Lower leg skin (tissue), 4 donors: ENCODE results near the gene FOXK1. TPM values are rescaled to one million over a fixed set of nuclear protein-coding genes. Genes with fewer than 3 reads are reported as not detected.

Experiments used
- DNase-seq, 2 donors: peaks; one replicate each; pipeline ENCODE4 v3.0.0-alpha.2; 2019; ENCODE audit warnings: low spot score in 2 of 2
- H3K4me3 ChIP-seq: fragments of 200-600 bp; sonication (generic); 2 replicates; pipeline ENCODE4 v1.5.1; 2017; ENCODE audit warnings: mild to moderate bottlenecking, low read depth; ENCODE audit not compliant: poor library complexity, severe bottlenecking
- POLR2A ChIP-seq, 2 donors: fragments of 450-650 bp; IDR thresholded peaks; one replicate each; pipeline ENCODE4 v1.6.1; 2016 to 2017; ENCODE audit warnings: antibody characterized with exemption in 2 of 2, mild to moderate bottlenecking in 1 of 2, moderate library complexity in 1 of 2
- WGBS, 2 donors: methylation state at CpG; one replicate each; pipeline ENCODE4 v1.1.5; 2018; 5-methylcytosine and 5-hydroxymethylcytosine counted together
- intact Hi-C: fragments of 100-400 bp; cut with DNase I; formaldehyde crosslinking; loops from one replicate; pipeline ENCODE4 v1.15.0; 2023; ENCODE audit warnings: low total_unique reads
- total RNA-seq, 4 donors: library from RNA; depleted of rRNA; stranded (reverse); fragments of >200 nt; gene quantifications; one replicate each; pipeline ENCODE4 v1.1.0, GENCODE V29; 2016
- TF ChIP-seq, protein P1 (sequence below), 3 donors: fragments of 450-650 bp; IDR thresholded peaks; one replicate each; pipeline ENCODE4 v1.5.1; 2016; ENCODE audit warnings: antibody characterized with exemption in 3 of 3, mild to moderate bottlenecking in 3 of 3, moderate library complexity in 2 of 3

Gene FOXK1
- total RNA-seq, 4 donors from 2014 or later, result 22.0 to 41.3 (median 30.3) TPM

DNA sequence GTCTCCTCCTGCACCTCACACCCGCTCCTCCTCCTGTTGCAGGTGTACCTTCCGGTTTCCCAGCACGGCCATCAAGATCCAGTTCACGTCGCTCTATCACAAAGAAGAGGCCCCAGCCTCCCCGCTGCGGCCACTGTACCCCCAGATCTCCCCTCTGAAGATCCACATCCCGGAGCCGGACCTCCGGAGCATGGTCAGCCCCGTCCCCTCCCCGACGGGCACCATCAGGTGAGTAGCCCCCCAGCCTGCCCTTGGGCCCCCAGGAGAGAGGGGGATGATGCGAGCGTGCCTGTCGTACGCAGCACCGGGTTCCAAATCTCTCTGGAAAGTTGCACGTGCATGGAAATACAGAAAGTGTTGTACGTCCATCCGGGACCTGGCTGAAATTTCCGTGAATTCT, 58.7 kb downstream of the FOXK1 start:
- no peak for TF ChIP-seq POLR2A (IDR thresholded peaks at IDR 0.05)
- TF ChIP-seq, protein P1, sequence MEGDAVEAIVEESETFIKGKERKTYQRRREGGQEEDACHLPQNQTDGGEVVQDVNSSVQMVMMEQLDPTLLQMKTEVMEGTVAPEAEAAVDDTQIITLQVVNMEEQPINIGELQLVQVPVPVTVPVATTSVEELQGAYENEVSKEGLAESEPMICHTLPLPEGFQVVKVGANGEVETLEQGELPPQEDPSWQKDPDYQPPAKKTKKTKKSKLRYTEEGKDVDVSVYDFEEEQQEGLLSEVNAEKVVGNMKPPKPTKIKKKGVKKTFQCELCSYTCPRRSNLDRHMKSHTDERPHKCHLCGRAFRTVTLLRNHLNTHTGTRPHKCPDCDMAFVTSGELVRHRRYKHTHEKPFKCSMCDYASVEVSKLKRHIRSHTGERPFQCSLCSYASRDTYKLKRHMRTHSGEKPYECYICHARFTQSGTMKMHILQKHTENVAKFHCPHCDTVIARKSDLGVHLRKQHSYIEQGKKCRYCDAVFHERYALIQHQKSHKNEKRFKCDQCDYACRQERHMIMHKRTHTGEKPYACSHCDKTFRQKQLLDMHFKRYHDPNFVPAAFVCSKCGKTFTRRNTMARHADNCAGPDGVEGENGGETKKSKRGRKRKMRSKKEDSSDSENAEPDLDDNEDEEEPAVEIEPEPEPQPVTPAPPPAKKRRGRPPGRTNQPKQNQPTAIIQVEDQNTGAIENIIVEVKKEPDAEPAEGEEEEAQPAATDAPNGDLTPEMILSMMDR (IDR thresholded peaks at IDR 0.05), result no peak
- no peak for DNase-seq
- 95 to 97% methylated on average over 21 to 22 of the region's 22 CpGs for WGBS, 2 donors
- intact Hi-C loops, result no loop called here
- no peak overlapping the region for H3K4me3 ChIP-seq

DNA sequence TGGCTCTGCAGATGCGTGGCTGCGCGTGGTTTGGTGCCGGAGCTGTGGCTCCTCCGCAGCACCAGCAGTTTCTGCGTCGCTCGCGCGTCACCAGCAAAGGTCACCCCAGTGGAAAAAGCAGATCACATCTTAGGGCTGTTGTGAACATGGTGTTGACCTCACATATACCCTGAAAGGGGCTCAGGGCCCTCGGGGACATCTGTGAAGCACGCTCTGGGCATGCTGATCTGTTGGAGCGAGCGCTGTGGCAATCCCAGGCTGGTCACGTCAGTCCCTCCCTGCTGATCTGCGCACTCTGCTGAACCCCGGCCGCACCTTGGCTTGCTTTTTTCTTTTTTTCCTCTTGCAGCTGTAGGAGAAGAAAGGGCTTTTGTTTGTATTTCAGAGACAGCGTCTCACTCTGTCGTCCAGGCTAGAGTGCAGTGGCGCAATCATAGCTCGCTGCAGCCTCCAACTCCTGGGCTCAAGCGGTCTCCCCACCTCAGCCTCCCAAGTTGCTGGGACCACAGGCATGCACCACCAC, 60.0 kb downstream of the FOXK1 start:
- 91 to 92% methylated on average over 23 of the region's 23 CpGs for WGBS, 2 donors
- TF ChIP-seq POLR2A (IDR thresholded peaks at IDR 0.05), result no peak
- TF ChIP-seq, protein P1 (IDR thresholded peaks at IDR 0.05), result no peak
- DNase-seq, result no peak
- intact Hi-C loops, result no loop called here
- no peak overlapping the region for H3K4me3 ChIP-seq

DNA sequence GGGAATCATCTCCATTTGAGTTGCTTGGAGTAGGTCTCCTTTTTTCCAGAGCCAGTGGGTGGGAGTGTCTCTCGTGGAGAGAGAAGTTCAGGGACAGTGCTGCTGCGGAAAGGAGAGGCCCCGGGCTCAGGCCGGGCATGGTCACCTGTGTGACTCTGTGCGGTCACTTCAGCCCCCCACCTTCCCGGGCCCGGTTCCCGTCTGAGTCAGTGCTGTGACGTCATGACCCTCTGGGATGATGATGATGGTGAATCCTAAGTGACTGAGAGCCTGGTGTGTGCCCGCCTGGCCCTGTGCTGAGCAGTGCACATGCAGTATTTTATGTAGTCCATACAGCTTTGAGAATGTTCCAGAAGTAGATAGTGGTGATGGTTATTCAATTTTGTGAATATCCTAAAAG, 60.8 kb downstream of the FOXK1 start:
- 90 to 94% methylated on average over 8 to 10 of the region's 10 CpGs for WGBS, 2 donors
- DNase-seq, result no peak
- intact Hi-C loops, result no loop called here
- TF ChIP-seq, protein P1 (IDR thresholded peaks at IDR 0.05), result no peak
- no peak for TF ChIP-seq POLR2A (IDR thresholded peaks at IDR 0.05)
- H3K4me3 ChIP-seq, result no peak overlapping the region

DNA sequence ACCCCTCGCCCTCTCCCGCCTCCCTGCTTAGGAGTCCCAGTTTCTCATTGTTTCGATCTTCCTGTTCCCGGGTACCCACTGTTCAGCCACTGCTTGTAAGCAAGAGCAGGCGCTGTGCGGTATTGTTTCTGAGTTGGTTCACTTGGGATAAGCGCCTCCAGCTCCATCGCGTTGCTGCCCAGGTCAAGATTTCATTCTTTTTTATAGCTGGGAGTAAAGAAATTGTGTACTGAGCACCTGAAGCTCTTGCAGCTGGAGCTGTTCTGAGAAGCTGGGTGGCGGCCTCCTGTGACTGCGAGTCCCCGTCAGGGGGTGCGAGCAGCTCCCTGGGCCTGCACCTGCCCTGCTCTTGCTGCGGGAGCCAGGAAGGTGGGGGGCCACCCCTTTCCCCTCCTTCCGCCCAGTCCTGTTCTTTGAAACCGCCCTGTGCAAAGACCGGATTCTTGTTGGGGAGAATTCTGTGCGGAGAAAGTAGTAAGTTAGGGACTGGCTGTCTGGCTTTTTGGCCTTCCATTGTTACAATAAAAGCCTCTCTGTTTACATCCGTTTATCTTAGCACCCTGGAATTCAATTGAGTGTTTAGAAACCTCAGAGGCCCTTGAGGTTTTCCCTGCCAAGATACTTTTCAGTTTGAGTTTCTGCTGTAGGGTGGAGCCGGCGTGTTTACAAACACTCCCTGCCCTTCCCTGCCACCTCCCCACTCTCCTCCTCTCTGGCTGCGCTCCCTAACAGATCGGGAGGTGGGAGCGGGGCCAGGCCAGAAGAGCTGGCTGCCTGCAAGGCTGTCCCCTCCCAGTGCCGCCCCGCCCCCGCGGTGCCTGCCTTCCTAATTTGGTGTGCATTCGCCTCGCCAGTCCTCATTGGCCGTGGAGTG, 62.5 kb downstream of the FOXK1 start:
- DNase-seq, result peak; percentile 99 to 100
- WGBS, 2 donors, result 13 to 16% methylated on average over 30 to 31 of the region's 31 CpGs
- no peak overlapping the region for H3K4me3 ChIP-seq
- intact Hi-C loops, result no loop called here
- TF ChIP-seq POLR2A (IDR thresholded peaks at IDR 0.05), result no peak
- TF ChIP-seq, protein P1 (IDR thresholded peaks at IDR 0.05), result no peak

DNA sequence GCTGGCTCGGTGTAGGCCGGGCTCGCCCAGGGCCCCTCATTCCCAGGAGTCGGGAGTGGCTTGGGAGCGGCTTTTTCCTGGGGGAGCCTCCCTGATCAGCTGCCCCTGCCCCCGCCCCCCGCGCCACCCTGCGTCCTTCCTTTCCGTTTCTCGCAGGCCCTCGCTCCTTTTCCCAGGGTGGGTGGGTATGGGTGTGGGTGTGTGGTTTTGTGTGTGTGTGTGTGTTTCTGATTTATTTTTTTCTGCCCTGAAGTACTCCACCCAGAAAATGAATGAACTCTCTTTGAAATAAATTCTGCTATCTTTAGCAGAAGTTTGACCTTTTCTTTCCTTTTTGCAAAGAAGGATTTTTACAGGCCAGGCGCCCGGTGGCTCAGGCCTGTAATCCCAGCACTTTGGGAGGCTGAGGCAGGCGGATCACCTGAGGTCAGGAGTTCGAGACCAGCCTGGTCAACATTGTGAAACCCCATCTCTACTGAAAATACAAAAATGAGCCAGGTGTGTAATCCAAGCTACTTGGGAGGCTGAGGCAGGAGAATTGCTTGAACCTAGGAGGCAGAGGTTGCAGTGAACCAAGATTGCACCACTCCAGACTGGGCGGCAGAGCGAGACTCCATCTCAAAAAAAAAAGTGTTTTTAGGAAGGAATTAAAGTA, 63.3 kb downstream of the FOXK1 start:
- TF ChIP-seq POLR2A (IDR thresholded peaks at IDR 0.05), result no peak
- DNase-seq, result no peak
- intact Hi-C loops, result no loop called here
- 8 to 10% methylated on average over 16 to 18 of the region's 18 CpGs for WGBS, 2 donors
- no peak overlapping the region for H3K4me3 ChIP-seq
